ENCODE data around the gene AKAP13.
"Not testable (repeated sequence)": the region's sequence is repeated elsewhere in the genome, so short reads cannot be mapped to it uniquely, and the experiment has no call there.

The AKAP13 gene

DNA sequence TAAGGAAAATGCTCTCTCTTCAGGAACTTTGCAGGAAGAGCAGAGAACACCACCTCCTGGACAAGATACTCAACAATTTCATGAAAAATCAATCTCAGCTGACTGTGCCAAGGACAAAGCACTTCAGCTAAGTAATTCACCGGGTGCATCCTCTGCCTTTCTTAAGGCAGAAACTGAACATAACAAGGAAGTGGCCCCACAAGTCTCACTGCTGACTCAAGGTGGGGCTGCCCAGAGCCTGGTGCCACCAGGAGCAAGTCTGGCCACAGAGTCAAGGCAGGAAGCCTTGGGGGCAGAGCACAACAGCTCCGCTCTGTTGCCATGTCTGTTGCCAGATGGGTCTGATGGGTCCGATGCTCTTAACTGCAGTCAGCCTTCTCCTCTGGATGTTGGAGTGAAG is 200.5 kb downstream of the AKAP13 start:
- DNase-seq, result no peak

DNA sequence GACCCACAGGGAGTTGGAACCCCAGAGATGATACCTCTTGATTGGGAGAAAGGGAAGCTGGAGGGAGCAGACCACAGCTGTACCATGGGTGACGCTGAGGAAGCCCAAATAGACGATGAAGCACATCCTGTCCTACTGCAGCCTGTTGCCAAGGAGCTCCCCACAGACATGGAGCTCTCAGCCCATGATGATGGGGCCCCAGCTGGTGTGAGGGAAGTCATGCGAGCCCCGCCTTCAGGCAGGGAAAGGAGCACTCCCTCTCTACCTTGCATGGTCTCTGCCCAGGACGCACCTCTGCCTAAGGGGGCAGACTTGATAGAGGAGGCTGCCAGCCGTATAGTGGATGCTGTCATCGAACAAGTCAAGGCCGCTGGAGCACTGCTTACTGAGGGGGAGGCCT is 201.1 kb downstream of the AKAP13 start:
- DNase-seq, result no peak

DNA sequence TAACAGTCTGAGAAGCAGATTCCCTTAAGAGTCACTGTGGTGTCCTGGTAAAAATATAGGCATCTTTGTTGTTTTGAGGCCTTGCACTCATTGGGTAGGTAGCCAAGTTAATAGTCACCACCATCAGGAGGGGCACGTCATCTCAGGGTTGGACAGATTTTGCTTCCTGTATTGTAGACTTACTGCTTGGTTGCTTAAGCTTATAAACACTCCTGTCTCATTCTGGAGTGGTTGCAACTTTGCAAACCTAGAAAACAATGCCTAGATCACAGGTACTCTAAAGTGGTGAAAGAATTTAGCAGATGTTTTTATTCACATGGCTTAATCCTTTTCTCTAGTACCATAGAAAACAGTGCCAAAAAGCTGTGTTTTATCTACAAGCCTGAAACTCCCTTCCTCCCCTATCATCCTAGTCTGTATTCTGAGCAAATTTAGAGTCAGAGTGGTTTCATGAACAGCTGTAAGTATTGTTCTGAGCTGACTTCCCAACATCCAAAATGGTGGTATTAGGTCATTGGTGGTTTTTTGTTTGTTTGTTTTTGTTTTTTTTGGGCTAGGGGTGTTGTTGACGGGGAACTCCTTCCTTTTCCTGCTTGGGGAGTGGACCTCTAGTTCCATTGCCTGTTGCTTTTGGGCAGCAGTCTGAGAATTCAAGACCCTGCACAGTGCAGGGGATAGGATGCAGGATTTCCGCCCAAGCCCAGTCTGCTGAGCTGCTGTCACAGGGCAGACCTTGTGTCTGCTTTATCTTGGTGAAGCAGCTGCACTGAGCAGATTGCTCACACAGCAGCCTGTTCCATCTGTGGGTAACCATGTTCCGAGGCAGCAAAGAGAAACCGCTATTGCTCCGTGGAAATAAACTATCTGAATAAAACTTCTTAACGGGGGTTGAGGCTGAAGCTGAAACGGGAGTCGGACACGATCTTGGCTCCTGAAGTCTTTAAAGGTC is 202.0 kb downstream of the AKAP13 start:
- peak in 1 of 2 donors; percentile 47 for DNase-seq

DNA sequence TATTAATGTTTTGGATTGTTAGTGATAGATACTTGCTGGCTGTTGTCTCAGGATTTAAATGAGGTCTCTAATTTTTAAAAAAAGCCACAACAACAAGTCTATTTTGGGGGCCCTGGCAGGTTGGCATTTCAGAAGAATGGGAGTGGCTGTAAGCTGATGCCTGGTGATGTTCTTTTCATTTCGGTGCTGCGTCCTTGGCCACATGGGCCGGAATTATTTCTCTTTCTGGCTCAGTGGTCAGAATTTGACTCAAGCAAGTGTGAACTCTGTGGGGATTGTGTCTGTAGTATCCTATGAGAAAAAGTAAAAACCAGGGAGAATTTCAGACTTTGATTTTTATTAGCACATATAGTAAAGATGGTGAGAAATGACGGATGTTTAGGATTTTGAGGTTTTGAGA is 203.0 kb downstream of the AKAP13 start:
- no peak for DNase-seq

DNA sequence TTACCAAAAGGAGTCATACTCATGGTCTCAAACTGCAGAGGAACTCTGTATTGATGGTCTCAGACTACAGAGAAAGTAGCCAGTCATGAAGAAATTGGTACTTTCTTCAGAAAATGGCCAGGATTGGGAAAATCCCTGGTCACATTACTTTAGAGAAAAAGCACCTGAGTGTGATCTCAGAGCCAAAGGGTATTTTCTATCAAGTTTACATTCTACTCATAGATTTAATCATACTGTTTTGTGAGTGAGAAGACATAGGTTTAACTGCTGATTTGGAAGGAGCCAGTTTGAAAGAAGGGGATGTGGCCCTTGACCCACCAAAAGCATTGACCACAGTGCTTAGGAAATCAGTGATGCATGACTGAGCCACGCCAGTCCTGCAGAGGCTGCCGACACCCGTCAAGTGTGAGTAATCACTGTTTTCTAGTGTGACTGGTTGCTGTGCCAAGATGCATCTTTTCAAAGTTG is 203.6 kb downstream of the AKAP13 start:
- DNase-seq, result no peak

DNA sequence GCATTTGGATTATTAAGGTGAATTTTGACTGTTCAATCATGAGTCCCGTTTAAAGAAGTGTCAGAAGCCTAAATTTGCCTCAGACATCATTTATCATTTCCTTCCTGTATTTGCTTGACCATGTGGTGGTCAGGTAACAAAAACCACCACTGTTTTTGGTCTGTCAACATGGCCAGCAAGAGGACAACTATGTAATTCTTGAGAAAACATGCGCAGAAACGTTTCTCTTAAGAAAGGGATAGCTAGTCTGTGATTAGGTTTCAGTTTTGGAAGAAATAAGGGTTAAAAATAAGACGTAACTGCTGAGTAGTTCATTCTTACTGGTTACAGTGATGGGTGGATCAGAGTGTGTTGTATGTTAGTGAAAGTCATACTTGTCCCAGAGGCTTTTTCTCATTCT is 204.5 kb downstream of the AKAP13 start:
- DNase-seq, result no peak

DNA sequence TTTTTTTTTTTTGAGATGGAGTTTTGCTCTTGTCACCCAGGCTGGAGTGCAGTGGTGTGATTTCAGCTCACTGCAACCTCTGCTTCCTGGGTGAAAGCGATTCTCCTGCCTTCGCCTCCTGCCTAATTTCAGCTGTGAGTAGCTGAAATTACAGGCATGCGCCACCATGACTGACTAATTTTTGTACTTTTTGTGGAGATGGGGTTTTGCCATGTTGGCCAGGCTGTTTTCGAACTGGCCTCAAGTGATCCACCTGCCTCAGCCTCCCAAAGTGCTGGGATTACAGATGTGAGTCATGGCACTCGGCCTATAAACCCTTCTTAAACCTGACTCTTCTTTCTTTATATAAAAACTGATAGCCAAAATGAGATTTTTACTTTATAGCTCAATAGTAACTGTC is 205.8 kb downstream of the AKAP13 start:
- DNase-seq, result not testable (repeated sequence)

DNA sequence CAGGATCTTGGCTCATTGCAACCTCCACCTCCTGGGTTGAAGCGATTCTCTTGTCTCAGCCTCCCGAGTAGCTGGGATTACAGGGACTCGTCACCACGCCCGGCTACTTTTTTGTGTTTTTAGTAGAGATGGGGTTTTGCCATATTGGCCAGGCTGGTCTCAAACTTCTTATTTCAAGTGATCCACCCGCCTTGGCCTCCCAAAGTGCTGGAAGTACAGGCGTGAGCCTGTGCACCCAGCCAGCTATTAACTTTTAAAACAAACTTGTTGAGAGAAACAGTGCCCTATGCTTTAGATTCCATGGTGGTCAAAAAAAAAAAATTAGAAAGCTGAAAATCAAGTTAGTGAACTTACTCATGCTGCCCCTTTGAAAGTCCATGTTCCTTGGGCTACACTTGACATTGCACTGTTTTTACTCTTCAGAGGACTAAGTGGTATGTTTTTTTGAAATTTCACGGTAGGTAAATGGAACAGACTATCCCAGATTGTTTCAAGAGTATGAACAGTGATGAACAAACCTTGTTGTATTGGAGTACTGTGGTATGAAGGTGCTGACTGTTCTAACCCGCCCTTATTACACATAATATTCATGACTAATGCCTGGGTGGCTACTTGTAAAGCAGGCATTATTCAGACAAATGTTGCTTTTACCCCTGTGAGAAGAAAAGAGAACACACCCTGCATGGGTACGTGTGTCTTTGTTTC is 207.5 kb downstream of the AKAP13 start:
- DNase-seq, result no peak

DNA sequence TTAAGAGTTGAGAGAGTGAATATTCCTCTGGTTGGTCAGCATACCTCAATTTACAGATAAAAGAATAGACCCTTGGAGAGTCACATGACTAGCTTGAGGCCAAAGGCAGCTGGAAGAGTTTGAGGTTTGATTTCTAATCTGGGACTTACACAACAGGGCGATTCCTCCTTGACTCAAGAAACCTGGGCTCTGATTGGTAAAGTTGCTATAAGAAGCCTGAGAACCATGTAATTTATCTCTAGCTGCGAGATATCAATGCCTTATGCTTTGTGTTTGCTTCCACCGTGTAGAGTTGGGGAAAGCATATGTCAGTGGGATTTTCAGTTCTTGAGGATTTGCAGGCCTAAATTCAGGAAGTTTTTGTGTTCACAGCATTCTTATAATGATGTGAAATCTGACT is 208.3 kb downstream of the AKAP13 start:
- no peak for DNase-seq

DNA sequence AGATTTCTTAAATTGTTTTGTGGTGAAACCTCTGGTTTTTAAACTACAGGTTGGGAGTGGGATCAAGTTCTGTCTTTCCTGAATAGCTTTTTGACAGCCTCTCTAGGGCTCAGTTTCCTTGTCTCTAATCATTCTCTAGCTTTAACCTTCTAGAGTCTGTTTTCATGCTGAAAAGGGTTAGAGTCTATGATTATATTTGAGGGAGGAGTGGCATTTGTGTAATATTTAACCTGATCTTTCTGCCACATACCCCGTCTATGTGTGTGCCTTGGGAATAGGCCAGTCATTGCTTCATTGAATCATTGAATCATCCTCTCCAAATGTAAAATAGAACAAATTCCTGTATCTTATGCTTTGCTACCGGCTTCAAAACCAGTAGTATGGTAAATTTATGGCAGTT is 209.4 kb downstream of the AKAP13 start:
- DNase-seq, result no peak

DNA sequence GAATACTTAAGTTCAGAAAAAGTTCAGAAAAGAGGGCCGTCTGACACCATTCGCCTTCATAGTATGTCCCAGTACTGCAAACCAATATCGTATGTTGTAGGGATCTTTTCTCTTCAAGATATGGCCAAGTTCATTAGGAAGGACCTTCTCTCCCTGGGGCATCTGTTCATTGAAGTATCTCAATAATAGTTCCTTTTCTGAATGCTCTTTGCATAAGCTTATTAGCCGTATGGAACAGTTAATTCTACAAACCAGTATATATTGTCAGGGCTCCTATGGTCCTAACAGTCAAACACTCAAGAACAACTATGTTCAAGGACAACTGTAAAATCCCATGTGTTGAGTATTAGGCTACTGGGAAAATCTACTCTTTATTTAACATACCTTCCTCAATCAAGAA is 211.2 kb downstream of the AKAP13 start:
- DNase-seq, result no peak

DNA sequence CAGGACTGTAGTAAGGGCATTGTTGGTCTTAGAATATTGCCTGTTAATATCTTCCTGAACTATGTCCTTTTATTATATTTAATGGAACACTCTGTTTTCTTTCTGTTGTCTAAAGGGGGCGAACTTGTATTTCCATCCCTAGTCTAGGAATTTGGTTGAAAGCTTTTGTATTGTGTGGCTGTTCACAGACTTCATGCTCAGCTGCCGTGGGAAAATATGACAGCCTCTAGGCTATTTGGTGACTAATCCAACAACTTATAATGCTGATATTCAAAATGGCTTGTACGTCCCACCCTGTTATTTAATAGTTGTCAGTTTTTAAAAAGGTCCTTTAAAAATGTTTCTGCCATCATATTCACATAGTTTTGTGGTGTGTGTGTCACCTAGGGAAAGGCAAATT is 211.7 kb downstream of the AKAP13 start:
- no peak for DNase-seq

DNA sequence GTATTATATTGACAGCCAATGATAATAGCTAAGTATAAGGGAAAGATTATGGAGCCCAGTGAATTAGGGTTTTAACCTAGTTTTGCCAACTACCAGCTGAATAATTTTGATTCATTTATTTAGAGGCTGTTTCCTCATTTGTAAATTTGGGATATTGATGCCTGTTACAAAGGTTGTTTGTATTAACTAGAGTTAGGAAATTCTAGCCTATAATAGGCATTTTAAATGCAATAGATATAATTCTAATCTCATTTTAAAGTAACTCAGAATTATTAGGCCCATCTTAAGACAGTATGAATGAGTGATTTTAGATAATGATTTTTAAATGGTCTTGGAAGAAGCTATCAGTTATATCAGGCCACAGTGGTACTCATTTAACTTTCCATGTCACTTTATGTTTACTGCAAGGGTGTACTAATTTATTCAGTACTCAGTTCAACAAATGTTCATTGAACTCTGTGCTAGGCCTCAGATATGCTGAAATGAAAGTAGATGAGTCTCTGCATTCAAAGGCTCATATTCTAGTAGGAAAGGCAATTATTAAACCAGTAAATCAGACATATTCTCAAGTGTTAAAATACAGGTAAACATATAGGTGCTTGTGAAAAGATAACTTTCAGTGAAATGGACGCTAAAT is 213.5 kb downstream of the AKAP13 start:
- DNase-seq, result no peak

DNA sequence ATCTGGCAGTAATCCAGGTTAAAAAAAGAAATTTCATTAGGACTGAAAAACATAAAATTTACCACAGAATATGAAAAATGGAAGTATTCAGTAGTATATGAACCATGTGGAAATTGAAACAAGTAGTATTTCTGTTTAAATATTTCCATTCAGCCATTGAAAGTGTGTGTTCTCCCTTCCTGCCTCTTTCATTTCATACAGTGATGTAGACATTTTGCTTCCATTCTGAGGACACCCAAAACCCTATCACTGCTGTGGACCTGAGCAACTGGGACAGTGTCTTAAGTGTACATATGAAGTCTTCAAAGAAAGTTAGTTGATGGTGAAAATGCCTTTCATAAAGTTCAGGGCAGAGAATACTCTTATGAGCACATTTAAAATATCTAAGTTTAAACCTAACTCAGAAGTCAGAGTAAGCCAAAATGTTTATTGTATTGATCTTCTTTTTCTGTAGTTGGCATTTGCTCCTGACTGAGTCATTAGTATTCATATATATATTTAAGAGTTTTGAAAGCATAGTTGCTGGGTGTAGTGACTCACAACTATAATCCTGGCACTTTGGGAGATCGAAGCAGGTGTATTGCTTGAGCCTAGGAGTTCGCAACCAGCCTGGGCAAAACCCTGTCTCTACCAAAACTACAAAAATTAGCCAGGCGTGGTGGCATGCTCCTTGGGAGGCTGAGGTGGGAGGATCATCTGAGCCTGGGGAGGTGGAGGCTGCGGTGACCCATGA is 215.6 kb downstream of the AKAP13 start:
- no peak for DNase-seq

DNA sequence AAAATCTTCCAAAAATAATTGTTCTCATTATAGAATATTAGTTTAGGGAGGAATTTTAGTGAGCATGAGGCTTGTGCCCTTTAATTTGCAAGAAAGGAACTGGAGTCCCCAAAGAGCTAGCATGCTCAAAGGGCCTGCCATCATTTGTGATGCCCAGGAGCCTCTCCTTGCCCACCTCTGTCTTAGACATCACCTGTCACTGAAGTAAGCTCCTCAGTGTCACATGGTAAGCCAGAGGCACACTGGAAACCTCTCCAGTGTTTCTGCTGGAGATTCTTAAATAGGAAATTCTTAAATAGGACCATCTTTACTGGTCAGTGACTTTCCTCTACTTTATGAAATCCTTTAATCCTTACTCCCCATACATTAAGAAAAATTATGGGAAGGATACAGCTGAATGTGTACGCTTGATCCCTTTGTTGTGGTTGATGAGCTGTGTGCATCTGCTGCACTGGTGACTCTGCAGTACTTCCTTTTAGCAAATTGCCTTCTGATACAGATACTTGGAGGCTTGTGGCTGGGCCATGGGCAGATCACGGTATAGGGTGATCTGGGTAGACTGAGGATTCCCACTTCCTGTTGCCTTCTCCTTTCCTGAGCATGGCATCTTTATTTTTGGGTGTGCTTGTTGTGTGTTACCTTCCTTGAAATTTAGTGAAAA is 216.9 kb downstream of the AKAP13 start:
- DNase-seq, result no peak

DNA sequence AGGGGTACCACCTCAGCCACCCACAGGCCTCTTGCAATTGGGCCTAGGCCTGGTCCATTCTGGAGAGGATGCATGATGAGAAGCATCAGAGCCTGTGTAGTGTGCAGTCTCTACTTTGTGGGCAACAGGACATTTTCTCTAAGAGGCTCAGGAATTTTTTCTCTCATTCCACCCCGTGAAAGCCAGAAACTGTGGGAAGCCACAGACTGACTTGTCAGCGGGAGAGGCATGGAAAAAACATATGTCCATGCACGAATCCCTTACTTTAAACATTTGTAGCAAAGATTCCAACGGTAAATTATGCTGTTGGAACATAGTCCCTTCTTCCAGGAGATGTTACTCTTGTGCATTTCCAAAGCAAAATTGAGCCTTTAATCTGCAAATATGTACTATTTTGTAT is 217.8 kb downstream of the AKAP13 start:
- DNase-seq, result no peak

DNA sequence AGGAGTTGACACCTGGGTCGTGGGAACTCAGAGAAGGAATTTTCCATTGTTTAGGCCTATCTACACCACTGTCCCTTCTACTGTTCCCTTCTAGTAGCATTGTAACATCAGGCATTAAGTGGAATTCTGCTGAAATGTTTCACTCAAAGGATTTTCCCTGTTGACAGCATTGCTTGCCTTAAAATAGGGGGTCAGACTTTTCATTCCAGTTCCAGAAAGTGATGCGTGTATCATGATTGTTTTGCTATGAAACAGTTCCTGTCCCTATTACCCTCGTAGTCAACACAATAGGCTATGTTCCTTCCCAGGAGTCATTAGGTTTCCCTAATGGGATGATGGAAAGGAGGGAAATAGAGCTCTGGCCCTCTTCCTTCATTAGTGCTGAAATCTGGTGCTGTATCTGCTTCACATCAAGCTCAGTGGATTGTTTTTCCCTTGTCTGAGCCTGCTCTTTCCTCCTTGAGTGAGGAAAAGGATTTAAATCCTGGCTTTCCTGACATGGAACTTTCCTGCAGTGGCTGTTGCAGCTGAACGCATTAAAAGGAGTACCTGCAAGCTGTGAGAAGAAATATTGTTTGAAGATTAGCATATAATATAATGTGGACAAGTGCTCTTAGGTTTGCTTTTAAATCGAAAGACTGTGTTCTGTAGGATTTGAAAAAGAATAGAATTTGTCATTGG is 218.5 kb downstream of the AKAP13 start:
- no peak for DNase-seq

DNA sequence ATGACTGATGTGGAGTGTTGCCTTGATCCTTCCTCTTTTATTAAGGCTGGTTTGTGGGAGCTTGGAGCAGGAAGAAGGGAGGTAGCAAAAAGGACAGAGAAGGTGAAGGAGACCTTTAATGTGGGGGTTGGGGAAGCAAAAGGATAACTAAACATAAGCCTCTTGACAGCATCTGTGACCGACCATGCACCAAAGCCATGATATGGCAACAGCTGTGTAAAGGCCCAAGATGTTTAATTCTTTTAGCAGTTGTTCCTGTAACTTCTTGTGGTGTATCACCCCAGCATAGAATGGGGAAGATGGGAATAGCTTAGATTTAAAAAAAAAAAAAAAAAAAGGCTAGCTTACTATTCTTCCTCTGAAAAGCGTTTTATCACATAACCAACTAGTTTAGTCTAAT is 219.6 kb downstream of the AKAP13 start:
- DNase-seq, result no peak

DNA sequence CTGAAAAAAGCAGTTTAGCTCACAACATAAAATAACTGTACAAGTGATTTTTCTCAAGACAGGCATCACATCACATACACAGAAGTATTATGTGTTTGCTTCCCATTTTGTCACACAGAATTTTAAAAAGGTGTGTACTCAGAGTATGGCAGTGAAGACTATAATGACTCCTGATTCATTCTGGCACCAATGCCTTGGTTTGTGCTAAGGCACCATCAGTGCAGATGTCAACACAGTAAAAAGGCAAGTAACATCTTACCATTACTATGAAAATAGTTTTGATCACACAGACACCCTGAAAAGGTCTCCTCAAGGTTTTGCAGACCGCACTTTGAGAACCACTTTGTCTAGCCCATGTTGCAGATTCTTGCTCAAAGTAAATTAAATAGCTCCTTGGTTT is 222.8 kb downstream of the AKAP13 start:
- DNase-seq, result no peak

DNA sequence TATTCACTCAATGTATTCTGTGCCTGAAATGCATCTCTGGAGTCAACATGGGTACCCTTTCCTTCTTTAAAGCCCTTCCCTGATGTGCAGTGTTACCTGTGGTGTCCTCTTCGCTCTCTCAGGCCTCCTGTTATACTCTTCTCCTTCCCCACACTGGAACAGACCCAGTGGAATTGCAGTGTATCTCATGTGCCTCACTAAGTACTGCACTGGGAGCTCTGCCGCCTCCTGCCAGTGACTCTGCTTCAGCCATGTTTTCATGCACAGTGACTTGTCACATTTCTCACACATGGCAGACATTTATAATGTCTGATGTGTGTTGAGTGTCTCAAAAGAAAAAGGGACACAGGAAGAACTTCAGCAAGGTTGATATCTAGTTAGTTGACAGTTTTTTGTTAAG is 223.3 kb downstream of the AKAP13 start:
- no peak for DNase-seq

DNA sequence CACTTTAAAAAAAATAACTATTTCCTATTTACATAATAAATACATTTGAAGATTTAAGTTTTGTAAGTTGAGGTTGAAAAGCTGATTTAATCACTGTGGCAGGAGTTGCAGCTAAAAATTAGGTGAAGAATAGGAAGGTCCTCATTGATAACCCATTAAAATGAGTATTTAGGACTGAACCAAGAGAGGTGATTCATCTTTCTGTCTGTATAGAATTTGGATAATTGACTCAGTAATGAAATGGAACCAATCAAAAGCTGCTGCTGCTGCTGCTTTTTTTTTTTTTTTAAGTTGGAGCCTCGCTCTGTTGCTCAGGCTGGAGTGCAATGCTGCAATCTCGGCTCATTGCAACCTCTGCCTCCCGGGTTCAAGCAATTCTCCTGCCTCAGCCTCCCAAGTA is 223.8 kb downstream of the AKAP13 start:
- no peak for DNase-seq

DNA sequence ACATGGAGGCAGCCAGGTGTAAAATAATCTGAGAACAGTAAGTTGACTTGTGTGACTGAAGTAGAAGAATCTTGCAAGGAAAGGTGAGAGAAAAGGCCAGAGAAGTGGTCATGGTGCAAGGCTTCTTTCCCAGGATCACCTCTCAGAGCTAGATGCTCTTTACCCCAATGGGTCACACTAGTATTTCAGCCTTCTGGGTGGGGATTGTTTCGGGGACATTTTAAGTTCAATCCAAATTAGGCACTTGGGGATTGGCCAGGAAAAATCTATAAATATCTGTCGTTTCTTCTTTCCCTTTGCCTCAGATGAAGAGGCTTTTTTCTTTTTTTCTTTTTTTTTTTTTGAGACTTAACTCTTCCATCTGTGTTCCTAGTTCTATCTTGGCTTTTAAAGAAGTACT is 226.3 kb downstream of the AKAP13 start:
- DNase-seq, result no peak
